ENCODE data around the gene PEX3.
"Not testable (repeated sequence)": the region's sequence is repeated elsewhere in the genome, so short reads cannot be mapped to it uniquely, and the experiment has no call there.

The PEX3 gene, protein sequence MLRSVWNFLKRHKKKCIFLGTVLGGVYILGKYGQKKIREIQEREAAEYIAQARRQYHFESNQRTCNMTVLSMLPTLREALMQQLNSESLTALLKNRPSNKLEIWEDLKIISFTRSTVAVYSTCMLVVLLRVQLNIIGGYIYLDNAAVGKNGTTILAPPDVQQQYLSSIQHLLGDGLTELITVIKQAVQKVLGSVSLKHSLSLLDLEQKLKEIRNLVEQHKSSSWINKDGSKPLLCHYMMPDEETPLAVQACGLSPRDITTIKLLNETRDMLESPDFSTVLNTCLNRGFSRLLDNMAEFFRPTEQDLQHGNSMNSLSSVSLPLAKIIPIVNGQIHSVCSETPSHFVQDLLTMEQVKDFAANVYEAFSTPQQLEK

DNA sequence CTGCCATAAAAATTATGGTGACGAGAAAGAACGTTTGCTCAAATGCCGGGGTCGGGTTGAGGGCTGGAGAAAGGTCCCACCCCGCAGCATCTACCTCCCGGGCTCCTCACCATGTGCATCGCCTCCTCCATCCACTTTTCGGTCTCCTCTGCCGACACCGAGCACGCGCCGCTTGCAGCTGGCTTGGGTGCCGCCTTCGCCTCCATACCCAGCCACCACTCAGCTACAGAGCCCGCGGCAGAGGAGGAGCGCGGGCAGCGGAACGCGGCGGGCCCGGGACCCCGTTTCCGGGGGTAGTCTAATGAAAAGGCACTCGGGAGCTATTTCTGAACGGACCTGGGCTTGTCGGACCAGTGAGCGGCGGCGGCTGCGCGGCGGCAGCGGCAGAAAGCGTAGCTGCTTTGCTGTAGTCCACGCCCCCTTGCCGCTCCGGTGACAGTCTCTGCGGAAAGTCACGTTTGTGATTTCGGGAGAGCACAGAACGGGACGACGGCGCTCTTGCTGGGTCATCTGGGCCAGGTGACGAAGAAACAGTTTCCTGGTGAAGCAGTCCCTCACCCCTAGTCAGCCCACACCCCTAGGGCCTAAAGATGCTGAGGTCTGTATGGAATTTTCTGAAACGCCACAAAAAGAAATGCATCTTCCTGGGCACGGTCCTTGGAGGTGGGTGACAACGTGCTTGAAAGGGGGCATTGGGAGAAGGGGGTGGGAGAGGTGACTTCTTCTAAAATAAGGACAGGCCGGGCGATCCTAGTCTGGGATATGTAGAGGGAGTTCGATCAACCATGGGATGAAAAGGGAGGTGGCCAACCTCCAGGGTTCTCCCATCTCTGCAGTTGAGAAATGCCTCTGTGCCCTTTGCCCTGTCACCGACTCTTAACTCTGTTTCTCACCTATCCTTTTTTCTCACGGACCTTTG lies at the start of gene PEX3, which contains the start of gene ADAT2:
Gene PEX3, plus strand, starts transcription at position 353 of the 919 bp plus-strand sequence. Its CDS starts 238 bp downstream, at position 591.
Gene ADAT2, minus strand, starts transcription at position 243 of the 919 bp plus-strand sequence. Its CDS starts 37 bp downstream, at position 206.
- DNase-seq: peak; percentile 96

DNA sequence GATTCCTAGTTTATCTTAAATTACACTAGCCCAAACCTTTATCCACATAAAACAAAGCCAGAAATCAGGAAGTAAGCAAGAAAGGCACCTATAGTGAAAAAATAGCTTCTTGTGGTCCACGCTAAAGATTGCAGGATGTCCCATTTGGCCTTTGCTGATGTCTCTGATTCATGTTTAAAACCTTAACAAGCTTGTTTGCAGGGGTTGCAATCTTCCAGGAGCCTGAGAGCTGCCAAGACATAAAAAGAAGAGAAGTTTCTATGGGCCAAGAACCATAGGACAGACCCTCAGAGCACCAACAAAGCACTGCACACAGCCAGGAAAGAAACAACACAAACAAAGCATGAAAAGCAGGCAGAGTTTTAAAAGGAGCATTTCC lies 49.5 kb upstream of the PEX3 start:
- DNase-seq: no peak

DNA sequence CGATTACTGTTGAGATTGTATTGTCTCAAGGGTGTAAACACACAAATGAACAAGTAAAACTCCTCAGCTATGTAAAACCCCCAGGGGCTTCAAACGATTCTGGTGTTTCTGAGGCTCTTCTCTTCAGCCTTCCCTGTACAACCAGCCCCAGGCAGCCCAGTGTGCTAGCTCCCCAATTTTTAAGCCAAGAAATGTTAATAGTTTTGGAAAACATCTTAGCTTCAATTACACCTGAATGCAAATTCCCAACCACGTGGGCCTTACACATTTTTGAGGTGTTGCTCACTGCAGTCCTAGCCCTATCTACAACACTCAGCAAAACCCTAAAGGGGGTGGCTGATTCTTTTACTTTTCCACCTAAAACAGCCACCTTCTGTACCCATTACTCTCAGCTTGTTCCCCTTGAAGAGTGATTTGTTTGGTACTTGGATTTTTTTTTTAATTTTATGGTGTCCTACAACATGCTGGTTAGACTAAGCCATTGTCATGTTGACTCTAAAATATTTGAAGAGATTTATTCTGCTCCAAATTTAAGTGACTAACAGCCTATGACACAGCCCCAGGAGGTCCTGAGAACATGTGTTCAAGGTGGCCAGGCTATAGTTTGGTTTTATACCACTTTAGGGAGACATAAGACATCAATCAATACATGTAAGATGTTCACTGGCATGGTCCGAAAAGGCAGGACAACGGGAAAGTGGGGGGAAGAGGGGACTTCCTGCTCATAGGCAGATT lies 48.8 kb upstream of the PEX3 start:
- no peak for DNase-seq

DNA sequence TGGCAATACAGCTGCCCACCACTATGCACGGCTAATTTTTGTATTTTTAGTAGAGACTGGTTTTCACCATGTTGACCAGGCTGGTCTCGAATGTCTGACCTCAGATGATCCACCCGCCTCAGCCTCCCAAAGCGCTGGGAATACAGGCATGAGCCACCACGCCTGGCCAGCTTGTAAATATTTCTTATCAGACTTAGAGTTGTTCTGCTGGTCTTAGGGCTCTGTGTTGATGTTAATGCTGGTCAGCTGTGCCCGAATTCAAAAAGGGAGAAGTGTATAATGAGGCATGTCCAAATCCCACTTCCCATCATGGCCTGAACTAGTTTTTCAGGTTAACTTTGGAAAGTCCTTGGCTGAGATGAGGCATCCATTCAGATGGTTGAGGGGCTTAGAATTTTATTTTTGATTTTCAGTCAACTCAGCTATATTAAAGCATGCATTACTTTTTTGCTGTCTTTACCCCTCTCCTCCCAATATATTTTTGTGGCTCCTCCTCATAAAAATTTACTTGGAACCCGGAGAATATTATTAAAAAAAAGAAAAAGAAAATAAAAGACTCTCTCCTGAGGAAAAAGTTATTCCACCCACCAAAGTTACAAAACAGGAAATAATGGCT lies 47.8 kb upstream of the PEX3 start:
- DNase-seq: no peak

DNA sequence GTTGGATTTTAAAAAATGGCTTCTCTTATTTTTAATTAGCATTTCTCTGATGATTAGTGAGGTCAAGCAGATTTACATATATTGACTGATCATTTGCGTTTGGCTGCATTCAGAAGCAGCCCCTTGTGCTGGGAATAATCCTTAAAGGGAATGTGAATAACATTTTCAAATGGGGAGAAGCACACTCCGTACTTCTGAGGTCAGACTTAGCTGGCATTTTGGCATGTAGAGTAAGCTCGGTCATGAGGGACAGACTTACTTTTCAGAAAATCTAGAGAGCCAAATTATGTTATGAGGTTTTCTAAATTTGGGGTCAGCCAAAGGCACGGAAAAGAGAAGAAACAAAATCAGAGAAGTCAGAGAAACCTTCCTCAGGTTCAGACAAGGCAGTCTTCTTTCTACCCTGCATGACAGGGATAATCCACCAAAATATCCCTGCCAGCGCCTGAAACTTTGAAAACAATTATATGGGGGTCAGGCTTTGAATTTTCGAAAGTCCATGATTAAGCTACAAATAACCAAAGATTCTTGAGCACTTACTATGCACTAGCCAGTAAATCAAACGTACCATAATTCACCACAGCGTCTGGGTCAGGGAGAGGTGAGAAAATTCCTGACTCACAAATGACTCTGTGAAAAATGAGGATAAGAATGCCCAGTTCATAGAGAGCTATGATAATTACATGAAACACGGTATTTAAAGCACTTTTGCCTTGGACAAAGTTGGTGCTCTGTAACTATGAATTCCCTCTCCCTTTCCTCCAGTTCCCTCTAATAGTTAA lies 45.0 kb upstream of the PEX3 start:
- DNase-seq: no peak

DNA sequence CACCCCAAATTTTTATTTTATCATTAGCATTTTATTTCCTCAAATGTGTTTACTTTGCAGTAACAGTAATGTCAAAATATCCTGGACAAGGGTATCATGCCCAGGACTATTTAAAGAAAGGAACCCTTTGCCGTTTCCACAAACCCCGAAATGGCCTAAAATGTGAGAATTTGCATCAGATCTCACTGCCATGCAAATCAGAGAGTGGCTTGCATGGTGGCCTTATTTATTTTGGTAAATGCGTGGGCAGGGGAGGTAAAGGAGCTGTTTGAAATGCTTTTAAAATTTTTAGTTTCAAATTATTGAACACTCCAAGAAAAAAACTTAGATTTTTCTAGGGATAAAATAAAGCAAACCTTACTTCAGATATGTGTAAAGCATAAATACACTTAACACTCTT lies 43.9 kb upstream of the PEX3 start:
- no peak for DNase-seq

DNA sequence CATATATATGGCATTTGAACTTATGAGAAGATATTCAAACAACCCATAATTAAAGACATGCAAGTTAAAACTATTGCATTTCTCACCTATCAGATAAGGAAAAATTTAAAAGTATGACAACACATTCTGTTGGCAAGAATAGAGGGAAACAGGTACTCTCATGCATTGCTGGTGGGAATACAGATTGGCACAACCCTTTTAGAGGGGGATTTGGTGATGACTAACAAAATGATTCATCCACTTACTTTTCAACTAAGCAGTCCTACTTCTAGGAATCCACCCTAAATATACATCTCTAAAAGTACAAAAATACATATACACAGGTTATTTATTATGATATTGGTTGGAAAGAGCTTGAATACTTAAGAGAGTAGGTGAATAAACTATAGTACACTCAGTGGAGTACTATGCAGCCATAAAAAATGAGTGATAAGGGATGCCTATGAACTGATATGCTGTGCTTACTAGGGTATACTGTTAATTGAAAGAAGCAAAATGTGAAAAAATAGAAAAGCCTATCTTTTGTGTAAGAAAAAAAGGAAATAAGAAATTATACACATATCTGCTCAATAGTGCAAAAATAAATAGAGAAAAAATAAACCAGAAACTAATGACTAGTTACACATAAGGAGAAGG lies 42.3 kb upstream of the PEX3 start:
- no peak for DNase-seq

DNA sequence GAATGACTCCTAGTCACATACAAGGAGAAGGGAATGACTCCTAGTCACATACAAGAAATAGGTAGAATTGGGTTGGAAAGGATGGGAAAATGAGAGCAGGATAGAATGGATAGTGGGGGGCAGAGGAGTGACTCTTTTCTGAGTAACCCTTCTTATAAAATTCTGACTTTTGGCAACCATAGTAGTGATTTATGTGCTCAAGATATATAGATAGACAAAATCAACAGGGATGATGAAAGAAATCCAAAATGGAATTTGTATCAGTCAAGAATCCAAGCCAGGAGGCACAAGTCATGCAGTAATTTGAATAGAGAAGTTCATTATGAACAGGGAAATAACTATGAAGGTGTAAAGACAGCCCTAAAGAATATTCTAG lies 41.8 kb upstream of the PEX3 start:
- no peak for DNase-seq

DNA sequence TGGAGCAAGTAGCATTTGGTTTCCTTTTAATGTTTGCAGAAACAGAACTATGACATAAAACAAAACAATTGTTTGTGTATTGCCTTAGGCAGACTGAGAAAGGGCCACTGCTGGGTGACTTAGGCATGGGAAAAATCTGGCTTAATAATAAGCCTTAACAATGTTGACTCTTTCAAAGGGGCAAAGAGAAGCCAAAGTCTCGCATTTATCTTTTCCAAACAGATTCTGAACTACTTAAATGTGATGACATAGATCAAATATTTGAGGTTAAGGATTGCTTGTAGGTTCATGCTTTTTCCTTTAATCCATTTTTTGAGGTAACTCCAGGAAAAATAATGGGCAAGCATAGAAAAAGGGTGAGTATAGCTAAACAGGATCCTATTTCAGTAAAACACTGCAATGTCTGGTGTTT lies 39.7 kb upstream of the PEX3 start:
- DNase-seq: no peak

DNA sequence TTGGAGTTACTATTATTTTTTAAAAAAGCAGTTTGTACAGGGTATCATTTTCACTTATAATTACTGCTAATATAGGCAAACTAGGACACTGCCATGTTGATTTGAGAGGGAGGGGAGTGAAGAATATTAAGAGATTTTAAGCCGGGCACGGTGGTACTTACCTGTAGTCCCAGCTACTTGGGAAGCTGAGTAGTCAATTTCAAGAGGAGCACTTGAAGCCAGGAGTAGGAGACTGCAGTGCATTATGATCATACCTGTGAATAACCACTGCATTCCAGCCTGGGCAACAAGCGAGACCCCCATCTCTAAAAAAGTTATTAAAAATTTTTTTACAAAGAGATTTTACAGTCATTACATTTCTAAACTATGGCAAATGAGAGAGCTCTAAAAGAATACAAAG lies 35.8 kb upstream of the PEX3 start:
- DNase-seq: no peak

DNA sequence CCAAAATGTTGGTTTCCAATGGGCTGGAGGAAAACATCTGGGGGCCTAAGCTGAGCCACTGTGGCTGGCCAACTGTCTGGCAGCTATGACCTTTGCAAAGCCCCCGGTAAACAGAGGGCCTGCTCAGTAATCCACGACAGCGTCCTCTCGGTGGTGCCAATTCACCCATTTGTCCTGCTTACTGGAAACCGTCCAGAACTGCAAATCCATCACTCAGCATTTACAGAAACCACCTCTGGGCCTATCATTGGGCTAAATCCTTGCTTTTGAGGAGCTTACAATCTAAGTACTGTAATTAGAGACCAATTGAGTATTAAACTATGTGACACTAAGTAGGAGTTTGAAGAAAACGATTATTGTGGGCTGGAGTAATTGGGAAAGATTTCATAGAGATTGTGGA lies 31.1 kb upstream of the PEX3 start:
- no peak for DNase-seq

DNA sequence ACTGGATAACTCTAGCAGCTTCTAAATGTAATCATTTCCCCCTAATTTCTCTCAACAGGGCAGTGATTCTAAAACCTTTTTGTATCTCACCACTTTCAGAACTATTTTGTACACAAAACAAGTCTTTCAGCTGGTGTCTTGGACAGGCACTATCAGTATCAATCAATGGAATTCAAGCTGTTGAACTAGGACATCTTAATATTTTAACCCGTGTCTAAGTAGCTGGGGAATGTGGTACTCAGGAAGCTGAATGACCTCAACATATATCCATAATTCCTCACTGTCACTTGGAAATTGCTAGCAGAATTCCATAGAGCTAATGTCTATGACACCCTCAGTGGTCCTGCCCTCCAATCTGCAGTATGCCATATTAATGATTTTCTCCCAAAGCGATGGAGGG lies 24.6 kb upstream of the PEX3 start:
- no peak for DNase-seq

DNA sequence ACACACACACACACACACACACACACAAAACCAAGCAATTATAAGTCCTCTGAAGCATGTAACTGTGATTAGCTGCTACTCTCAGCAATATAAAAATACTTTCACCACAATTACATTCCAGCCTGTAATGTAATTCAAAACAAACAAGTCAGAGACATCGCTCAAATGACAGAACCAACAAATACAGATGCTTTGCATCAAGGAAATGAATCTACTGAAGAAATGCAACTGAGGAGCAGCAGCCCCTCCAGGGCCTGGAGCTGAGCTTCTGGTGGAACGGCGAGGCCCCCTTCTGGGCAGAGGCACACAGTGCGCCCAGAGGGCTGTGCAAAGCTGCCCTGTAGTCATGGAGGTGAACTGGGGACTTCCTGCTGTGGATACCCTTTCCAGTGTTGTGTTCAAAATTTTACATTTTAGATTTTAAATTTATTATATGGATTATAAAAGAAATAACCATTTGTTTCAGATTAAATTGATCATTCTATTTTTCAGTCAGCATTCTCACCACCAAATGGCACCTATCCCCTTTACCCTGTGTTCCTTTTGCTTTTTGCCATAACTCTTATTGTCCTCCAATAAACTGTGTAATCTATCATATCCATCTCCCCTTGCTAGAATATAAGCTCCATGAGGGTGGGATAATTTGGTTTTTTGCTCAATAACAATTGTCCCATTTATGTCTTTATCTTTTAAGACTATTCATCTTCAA lies 23.3 kb upstream of the PEX3 start:
- DNase-seq: peak; percentile 70

DNA sequence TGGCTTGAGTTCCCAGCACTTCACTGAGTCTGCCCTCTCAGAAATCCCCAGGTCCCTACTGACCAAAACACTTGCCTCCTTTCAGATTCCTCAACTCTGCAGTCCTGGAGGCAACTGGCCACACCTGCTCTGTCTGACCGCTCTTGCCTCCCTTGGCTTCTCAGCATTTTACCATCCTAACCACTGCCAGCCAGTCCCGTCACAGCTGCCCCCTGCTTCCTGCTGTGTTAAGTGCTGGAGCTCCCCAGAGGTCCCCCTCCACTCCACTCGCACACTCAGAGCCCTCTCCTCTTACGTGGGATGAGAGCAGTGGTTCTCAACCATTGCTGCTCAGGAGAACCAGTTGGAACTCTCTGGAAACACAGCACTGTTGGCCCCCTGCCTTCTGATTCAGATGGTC lies 20.6 kb upstream of the PEX3 start:
- DNase-seq: no peak

DNA sequence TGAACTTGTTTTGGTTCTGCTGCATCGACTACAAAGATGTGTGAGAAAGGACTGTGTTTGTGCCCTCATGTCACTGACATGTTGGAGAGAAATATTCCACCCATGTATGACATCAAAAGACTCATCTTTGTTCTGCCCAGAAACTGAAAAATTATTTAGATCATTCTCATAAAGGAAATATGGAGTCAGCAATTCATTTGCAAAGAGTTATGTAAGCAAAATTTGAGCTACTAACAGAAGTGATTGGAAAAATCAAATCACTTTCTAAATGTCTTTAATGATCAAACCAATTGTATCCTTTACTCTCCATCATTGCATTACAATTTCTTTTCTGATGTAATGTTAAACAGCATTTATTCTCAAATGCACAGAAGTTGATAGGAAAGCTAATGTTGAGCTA lies 19.4 kb upstream of the PEX3 start:
- no peak for DNase-seq

DNA sequence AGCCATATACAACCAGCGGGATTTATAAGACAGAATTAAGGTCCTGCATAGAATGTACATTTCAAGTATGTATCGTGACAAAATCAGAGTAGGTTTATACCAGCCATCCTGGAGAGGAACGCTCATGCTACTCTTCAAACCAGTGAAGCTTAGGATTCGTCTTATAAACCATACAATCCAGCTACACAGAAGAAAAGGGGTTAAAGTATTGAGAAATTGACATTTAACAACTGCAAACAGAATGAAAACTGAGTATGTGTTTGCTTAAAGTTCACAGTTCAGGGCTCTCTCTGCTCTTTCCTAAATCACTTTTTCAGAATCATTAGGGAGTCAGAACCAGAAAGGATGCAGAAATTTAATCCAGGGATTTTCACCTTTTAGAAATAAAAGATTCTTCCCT lies 18.0 kb upstream of the PEX3 start:
- no peak for DNase-seq

DNA sequence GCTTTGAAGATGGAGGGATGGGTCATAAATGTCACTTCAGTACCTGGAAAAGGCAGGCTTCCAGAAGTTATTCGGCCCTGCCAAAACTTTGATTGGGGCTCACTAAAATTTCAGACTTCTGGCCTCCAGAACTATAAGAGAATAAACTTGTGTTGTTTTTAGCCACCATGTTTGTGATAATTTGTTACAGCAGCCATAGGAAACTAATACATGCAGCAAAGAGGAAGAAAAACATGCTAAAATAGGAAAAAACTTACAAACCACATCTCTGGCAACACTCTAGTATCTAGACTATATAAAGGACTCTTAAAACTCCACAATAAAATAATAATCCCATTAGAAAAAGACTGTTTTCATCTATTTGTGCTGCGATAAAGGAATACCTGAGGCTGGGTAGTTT lies 9.6 kb upstream of the PEX3 start:
- DNase-seq: no peak

DNA sequence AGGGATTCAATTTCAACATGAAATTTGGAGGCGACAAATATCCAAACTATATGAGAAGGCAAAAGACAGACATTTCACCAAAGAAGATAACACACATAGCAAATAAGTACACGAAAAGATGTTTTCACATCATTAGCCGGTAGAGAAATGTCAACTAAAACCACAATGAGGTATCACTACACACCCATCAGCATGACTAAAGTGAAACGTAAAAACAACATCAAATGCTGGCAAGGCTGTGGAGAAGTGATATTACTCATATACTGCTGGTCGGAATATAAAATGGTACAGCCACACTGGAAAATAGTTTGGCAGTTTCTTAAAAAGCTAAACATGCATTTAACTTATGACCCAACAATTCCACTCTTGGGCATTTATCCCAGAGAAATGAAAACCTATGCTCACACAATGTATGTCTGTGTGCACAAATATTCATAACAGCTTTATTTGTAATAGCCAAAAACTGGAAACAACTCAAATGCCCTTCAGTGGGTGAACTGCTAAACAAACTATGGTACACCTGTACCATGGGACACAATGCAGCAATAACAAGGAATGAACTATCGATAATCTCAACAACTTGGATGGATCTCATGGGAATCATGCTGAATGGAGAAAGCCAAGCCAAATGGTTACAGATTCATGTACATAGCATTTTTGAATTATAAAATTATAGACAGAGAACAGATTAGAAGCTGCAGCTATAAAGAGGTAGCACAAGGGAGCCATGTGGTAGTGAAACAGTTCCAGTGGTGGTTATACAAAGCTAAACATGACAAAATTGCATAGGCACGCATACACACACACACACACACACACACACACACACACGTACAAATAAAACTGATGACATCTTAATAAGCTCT lies 8.7 kb upstream of the PEX3 start:
- no peak for DNase-seq

DNA sequence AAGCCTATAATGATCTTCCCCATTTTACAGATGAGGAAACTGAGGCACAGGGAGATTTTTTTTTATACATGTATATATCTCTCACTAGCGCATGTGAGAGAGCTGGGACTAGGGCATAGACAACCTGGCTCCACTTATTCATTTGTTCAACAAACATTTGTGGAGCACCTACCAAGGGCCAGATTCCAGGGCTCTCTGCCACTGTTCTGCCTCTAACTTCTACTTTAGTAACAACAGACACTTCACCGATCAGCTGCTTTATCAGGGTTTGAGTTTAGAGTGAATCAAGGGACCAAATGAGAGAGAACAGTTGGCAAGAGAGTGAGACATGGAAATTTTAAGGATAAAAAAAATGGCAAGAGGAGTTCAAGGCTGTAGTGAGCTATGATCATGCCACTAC lies 7.5 kb upstream of the PEX3 start:
- no peak for DNase-seq

DNA sequence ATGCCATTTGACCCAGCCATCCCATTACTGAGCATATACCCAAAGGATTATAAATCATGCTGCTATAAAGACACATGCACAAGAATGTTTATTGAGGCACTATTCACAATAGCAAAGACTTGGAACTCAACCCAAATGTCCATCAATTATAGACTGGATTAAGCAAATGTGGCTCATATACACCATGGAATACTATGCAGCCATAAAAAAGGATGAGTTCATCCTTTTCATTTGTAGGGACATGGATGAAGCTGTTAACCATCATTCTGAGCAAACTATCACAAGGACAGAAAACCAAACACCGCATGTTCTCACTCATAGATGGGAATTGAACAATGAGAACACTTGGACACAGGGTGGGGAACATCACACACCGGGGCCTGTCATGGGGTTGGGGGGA lies 2.7 kb upstream of the PEX3 start:
- not testable (repeated sequence) for DNase-seq

All from stimulated activated CD4-positive, alpha-beta T cell treated with anti-CD3 and anti-CD28 coated beads, Interleukin-1b, Interleukin-23, amount 100 ng/mL, for 48 hours (primary cell).